ENCODE measurements around the gene DUSP28. TPM values are rescaled to one million over a fixed set of nuclear protein-coding genes. Genes with fewer than 3 reads are reported as not detected.
A peak's percentile ranks its signal among the peaks of the same experiment; 100 is the strongest.

The DUSP28 gene
- total and polyA plus RNA-seq, 2 of the 13 experiments (the other 11 are each of a cell fraction or from before 2014, with no cell fraction given), result 5.2 to 8.6 TPM

DNA sequence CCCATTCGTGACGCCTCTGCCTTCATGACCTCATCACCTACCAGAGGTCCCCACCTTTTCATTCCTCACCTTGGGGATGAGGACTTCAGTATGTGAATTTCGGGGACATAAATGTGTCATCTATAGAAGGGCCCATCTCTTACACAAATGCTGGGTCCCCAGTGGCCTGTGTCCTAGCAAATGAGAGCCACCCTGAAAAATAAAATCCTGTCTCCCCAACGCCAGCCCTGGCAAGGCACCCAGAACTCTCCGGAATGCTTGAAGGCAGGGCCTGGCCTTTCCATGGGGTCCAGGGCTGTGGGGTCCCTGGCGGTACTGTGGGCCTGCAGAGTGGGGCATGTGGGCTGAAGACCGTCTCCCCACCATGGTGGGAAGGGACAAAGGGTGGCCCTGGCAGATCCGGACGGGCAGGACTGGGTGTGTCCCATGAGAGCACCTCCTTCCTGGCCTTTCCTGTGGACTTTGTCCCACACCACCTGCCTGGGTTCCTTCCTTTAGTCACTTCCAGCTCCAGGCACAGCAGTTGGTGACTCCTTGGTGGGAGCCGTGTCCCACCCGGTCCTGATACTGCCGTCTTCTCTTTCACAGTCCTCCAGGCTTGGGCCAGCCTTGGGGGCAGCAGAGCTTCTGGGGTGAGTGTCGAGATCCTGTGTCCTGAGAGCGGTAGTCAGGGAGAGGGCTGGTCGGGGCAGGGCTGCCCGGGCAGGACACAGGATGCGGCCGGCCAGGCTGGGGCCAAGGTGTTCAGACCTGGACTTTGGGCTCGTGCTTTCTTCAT is 45.0 kb downstream of the DUSP28 start (continued):
- TF ChIP-seq KDM5A (IDR thresholded peaks at IDR 0.05; ENCODE audit: borderline replicate concordance, low read length) (no peak), HMG20A (CRISPR knock-in tag; IDR thresholded peaks at IDR 0.05; ENCODE audit: borderline replicate concordance) (no peak), ZNF33A (CRISPR knock-in tag; IDR thresholded peaks at IDR 0.05; ENCODE audit: borderline replicate concordance) (no peak), BCL6 (CRISPR knock-in tag; IDR thresholded peaks at IDR 0.05) (no peak), ZNF557 (CRISPR knock-in tag; IDR thresholded peaks at IDR 0.05) (no peak), NCOA2 (CRISPR knock-in tag; IDR thresholded peaks at IDR 0.05) (no peak; the same call in 1 of the 2 replicates), JUNB (CRISPR knock-in tag; IDR thresholded peaks at IDR 0.05; ENCODE audit: borderline replicate concordance) (no peak), HOXA3 (CRISPR knock-in tag; IDR thresholded peaks at IDR 0.05) (no peak; the same call in none of the 2 replicates), ZNF430 (CRISPR knock-in tag; IDR thresholded peaks at IDR 0.05) (no peak), KLF13 (CRISPR knock-in tag; IDR thresholded peaks at IDR 0.05) (no peak), DNMT3B (CRISPR knock-in tag; conservative IDR thresholded peaks at IDR 0.05) (0 out of 2 replicates have a peak, but pooled peaks have one; percentile 37), RFXANK (CRISPR knock-in tag; IDR thresholded peaks at IDR 0.05) (no peak), RBM39 (IDR thresholded peaks at IDR 0.05; ENCODE audit: low read depth, low read length, poor library complexity, severe bottlenecking) (peak; percentile 19), HNF1A (IDR thresholded peaks at IDR 0.05; ENCODE audit: low read depth) (0 out of 2 replicates have a peak, but pooled peaks have one; percentile 35), HNF1A (CRISPR knock-in tag; IDR thresholded peaks at IDR 0.05; ENCODE audit: borderline replicate concordance) (peak; percentile 50; the same call in 1 of the 2 replicates), ZNF34 (CRISPR knock-in tag; IDR thresholded peaks at IDR 0.05; ENCODE audit: borderline replicate concordance) (peak; percentile 82; the same call in 1 of the 2 replicates), ZNF761 (CRISPR knock-in tag; conservative IDR thresholded peaks at IDR 0.05) (peak; percentile 48; the same call in 1 of the 2 replicates), CBFB (CRISPR knock-in tag; IDR thresholded peaks at IDR 0.05) (no peak), JUND (CRISPR knock-in tag; IDR thresholded peaks at IDR 0.05) (peak; percentile 39; the same call in 1 of the 2 replicates), RAD51 (IDR thresholded peaks at IDR 0.05; ENCODE audit: borderline replicate concordance) (no peak)
- TF ChIP-seq, protein P1, sequence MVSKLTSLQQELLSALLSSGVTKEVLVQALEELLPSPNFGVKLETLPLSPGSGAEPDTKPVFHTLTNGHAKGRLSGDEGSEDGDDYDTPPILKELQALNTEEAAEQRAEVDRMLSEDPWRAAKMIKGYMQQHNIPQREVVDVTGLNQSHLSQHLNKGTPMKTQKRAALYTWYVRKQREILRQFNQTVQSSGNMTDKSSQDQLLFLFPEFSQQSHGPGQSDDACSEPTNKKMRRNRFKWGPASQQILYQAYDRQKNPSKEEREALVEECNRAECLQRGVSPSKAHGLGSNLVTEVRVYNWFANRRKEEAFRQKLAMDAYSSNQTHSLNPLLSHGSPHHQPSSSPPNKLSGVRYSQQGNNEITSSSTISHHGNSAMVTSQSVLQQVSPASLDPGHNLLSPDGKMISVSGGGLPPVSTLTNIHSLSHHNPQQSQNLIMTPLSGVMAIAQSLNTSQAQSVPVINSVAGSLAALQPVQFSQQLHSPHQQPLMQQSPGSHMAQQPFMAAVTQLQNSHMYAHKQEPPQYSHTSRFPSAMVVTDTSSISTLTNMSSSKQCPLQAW (CRISPR knock-in tag; IDR thresholded peaks at IDR 0.05), result peak; percentile 82
- TF ChIP-seq, protein P2, sequence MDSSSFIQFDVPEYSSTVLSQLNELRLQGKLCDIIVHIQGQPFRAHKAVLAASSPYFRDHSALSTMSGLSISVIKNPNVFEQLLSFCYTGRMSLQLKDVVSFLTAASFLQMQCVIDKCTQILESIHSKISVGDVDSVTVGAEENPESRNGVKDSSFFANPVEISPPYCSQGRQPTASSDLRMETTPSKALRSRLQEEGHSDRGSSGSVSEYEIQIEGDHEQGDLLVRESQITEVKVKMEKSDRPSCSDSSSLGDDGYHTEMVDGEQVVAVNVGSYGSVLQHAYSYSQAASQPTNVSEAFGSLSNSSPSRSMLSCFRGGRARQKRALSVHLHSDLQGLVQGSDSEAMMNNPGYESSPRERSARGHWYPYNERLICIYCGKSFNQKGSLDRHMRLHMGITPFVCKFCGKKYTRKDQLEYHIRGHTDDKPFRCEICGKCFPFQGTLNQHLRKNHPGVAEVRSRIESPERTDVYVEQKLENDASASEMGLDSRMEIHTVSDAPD (CRISPR knock-in tag; IDR thresholded peaks at IDR 0.05), result no peak
- TF ChIP-seq, protein P3, sequence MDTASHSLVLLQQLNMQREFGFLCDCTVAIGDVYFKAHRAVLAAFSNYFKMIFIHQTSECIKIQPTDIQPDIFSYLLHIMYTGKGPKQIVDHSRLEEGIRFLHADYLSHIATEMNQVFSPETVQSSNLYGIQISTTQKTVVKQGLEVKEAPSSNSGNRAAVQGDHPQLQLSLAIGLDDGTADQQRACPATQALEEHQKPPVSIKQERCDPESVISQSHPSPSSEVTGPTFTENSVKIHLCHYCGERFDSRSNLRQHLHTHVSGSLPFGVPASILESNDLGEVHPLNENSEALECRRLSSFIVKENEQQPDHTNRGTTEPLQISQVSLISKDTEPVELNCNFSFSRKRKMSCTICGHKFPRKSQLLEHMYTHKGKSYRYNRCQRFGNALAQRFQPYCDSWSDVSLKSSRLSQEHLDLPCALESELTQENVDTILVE (CRISPR knock-in tag; IDR thresholded peaks at IDR 0.05), result 0 out of 2 replicates have a peak, but pooled peaks have one; percentile 46
